ENCODE data around the gene CCDC40. TPM values are rescaled to one million over a fixed set of nuclear protein-coding genes. Genes with fewer than 3 reads are reported as not detected.

Gene CCDC40
- total and polyA plus RNA-seq, 2 of the 13 experiments (the other 11 are each of a cell fraction or from before 2014, with no cell fraction given), result 4.1 to 5.5 TPM

- TF ChIP-seq AGO1 (IDR thresholded peaks at IDR 0.05; ENCODE audit: low read depth, low read length, poor library complexity, severe bottlenecking) (no peak), ZNF234 (CRISPR knock-in tag; conservative IDR thresholded peaks at IDR 0.05) (peak; percentile 77; the same call in 1 of the 2 replicates), FOSL2 (CRISPR knock-in tag; IDR thresholded peaks at IDR 0.05) (peak; percentile 13; the same call in 1 of the 2 replicates), NKX3-1 (CRISPR knock-in tag; IDR thresholded peaks at IDR 0.05) (no peak), HMG20A (CRISPR knock-in tag; IDR thresholded peaks at IDR 0.05; ENCODE audit: borderline replicate concordance) (peak; percentile 58; the same call in 1 of the 2 replicates), PAXIP1 (CRISPR knock-in tag; conservative IDR thresholded peaks at IDR 0.05) (peak; percentile 86), ZNF605 (CRISPR knock-in tag; IDR thresholded peaks at IDR 0.05) (0 out of 2 replicates have a peak, but pooled peaks have one; percentile 49), TEAD3 (CRISPR knock-in tag; optimal IDR thresholded peaks at IDR 0.05; ENCODE audit: borderline replicate concordance) (peak; percentile 49), SIX4 (CRISPR knock-in tag; IDR thresholded peaks at IDR 0.05) (0 out of 2 replicates have a peak, but pooled peaks have one; percentile 11), RBFOX2 (IDR thresholded peaks at IDR 0.05; ENCODE audit: low read depth, low read length) (peak; percentile 51; the same call in 1 of the 2 replicates), ZNF766 (CRISPR knock-in tag; IDR thresholded peaks at IDR 0.05; ENCODE audit: borderline replicate concordance) (0 out of 2 replicates have a peak, but pooled peaks have one; percentile 28), KDM6A (CRISPR knock-in tag; IDR thresholded peaks at IDR 0.05; ENCODE audit: low read depth) (0 out of 2 replicates have a peak, but pooled peaks have one; percentile 51), DMAP1 (CRISPR knock-in tag; IDR thresholded peaks at IDR 0.05) (peak; percentile 81), PAX8 (CRISPR knock-in tag; IDR thresholded peaks at IDR 0.05; ENCODE audit: borderline replicate concordance) (peak; percentile 7; the same call in 1 of the 2 replicates), SMAD3 (CRISPR knock-in tag; IDR thresholded peaks at IDR 0.05) (peak; percentile 41; the same call in 1 of the 2 replicates), ZNF280D (CRISPR knock-in tag; IDR thresholded peaks at IDR 0.05) (0 out of 2 replicates have a peak, but pooled peaks have one; percentile 52), ZNF274 (CRISPR knock-in tag; IDR thresholded peaks at IDR 0.05) (peak; percentile 42; the same call in 1 of the 2 replicates), ZNF12 (CRISPR knock-in tag; IDR thresholded peaks at IDR 0.05) (peak; percentile 64; the same call in 1 of the 2 replicates), ETV5 (CRISPR knock-in tag; IDR thresholded peaks at IDR 0.05; ENCODE audit: borderline replicate concordance) (0 out of 2 replicates have a peak, but pooled peaks have one; percentile 22), ZKSCAN8 (CRISPR knock-in tag; IDR thresholded peaks at IDR 0.05; ENCODE audit: borderline replicate concordance) (peak; percentile 56; the same call in 1 of the 2 replicates), GTF3A (CRISPR knock-in tag; conservative IDR thresholded peaks at IDR 0.05) (no peak), ZNF768 (CRISPR knock-in tag; IDR thresholded peaks at IDR 0.05) (peak; percentile 44; the same call in 1 of the 2 replicates)
These were observed 12.8 kb upstream of the CCDC40 start (continued) for GRCh38 chr17:80023481-80024205.
